OCI-LY1 (cell line): Measurements from ENCODE around the gene SMIM13.

ENCODE experiments used
- EZH2 ChIP-seq: fragments of 200-600 bp; sonication (generic), shearing (Covaris generic); IDR thresholded peaks from 2 replicates; pipeline ENCODE4 v1.8.0; 2017; ENCODE audit warnings: borderline replicate concordance, mixed run types, mild to moderate bottlenecking, antibody characterized with exemption, low read length, moderate library complexity, mixed read lengths
- TF ChIP-seq, protein P1 (sequence below): fragments of 200-600 bp; sonication (generic), shearing (Covaris generic); IDR thresholded peaks from 2 replicates; pipeline ENCODE4 v1.5.1; 2017; ENCODE audit warnings: mild to moderate bottlenecking, antibody characterized with exemption, low read length, moderate library complexity, mixed read lengths

DNA sequence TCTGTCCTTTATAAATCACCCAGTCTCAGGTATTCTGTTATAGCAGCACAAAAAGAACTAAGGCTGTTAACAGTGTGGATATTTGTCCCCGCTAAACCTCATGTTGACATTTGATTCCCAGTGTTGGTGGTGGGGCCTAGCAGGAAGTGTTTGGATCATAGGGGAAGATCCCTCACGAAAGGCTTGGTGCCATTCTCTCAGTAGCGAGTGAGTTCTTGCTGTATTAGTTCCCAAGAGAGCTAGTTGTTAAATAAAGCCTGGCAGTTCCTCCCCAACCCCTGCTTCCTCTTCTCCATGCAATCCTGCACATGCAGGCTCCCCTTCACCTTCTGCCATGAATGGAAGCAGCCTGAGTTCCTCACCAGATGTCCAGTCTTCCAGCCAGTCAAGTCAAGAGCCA is 47.7 kb downstream of the SMIM13 start:
- TF ChIP-seq, protein P1, sequence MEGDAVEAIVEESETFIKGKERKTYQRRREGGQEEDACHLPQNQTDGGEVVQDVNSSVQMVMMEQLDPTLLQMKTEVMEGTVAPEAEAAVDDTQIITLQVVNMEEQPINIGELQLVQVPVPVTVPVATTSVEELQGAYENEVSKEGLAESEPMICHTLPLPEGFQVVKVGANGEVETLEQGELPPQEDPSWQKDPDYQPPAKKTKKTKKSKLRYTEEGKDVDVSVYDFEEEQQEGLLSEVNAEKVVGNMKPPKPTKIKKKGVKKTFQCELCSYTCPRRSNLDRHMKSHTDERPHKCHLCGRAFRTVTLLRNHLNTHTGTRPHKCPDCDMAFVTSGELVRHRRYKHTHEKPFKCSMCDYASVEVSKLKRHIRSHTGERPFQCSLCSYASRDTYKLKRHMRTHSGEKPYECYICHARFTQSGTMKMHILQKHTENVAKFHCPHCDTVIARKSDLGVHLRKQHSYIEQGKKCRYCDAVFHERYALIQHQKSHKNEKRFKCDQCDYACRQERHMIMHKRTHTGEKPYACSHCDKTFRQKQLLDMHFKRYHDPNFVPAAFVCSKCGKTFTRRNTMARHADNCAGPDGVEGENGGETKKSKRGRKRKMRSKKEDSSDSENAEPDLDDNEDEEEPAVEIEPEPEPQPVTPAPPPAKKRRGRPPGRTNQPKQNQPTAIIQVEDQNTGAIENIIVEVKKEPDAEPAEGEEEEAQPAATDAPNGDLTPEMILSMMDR, result no peak
- no peak for TF ChIP-seq EZH2
